NOMO-1 treated with dmso at 0.1 percent for 144 hours (cell line): ENCODE results near the gene VARS1.
A peak's percentile ranks its signal among the peaks of the same experiment; 100 is the strongest.
"Not testable (repeated sequence)": the region's sequence is repeated elsewhere in the genome, so short reads cannot be mapped to it uniquely, and the experiment has no call there.

Source experiments
- DNase-seq: peaks from one replicate; lab custom pipeline; 2025; ENCODE audit not compliant: unreplicated experiment; lab: John Stamatoyannopoulos, UW

VARS1 gene

GRCh38 chr6:31795616-31796298 is at the start of gene VARS1:
VARS1 (minus strand) TSS chr6:31795752; CDS start chr6:31795217, 535 bp downstream.
- DNase-seq: peak; percentile 94

- DNase-seq: no peak
These were observed 49.0 kb upstream of the VARS1 start for GRCh38 chr6:31844507-31844906.

- no peak for DNase-seq
These were observed 46.5 kb upstream of the VARS1 start for GRCh38 chr6:31842053-31842452.

- not testable (repeated sequence) for DNase-seq
These were observed 44.2 kb upstream of the VARS1 start for GRCh38 chr6:31839779-31840126.

GRCh38 chr6:31838968-31839367 is 43.4 kb upstream of the VARS1 start:
- DNase-seq: no peak

GRCh38 chr6:31838114-31838553 is 42.6 kb upstream of the VARS1 start:
- not testable (repeated sequence) for DNase-seq

- no peak for DNase-seq
These were observed 42.0 kb upstream of the VARS1 start for GRCh38 chr6:31837369-31838113.

- DNase-seq: no peak
These were observed 41.2 kb upstream of the VARS1 start for GRCh38 chr6:31836474-31837368.

GRCh38 chr6:31836047-31836473 is 40.5 kb upstream of the VARS1 start:
- no peak for DNase-seq

GRCh38 chr6:31834367-31835250 is 39.1 kb upstream of the VARS1 start:
- DNase-seq: peak; percentile 78

- peak; percentile 26 for DNase-seq
These were observed 36.0 kb upstream of the VARS1 start for GRCh38 chr6:31831350-31832215.

GRCh38 chr6:31830886-31831335 is 35.4 kb upstream of the VARS1 start:
- DNase-seq: no peak

GRCh38 chr6:31829633-31830283 is 34.2 kb upstream of the VARS1 start:
- DNase-seq: no peak

GRCh38 chr6:31827286-31828079 is 31.9 kb upstream of the VARS1 start, which contains the start of gene HSPA1B:
HSPA1B (plus strand) TSS chr6:31827738; CDS start chr6:31827951, 213 bp downstream.
- DNase-seq: peak; percentile 100

- DNase-seq: no peak
These were observed 31.3 kb upstream of the VARS1 start for GRCh38 chr6:31826793-31827285.

- DNase-seq: no peak
These were observed 30.0 kb upstream of the VARS1 start for GRCh38 chr6:31825553-31825952.

GRCh38 chr6:31823592-31824196 is 28.1 kb upstream of the VARS1 start:
- DNase-seq: peak; percentile 46
